IPS-20b (cell line): ENCODE results near the gene SRSF12.
"Not testable (repeated sequence)": the region's sequence is repeated elsewhere in the genome, so short reads cannot be mapped to it uniquely, and the experiment has no call there.

Source experiments
- H3K27ac ChIP-seq: one replicate; pipeline ENCODE4 v1.5.1; 2013; ENCODE audit warnings: low read length
- H3K27me3 ChIP-seq: 2 replicates; pipeline ENCODE4 v1.6.1; 2013; ENCODE audit warnings: mild to moderate bottlenecking, low read length, inconsistent platforms; ENCODE audit not compliant: insufficient read depth
- H3K36me3 ChIP-seq: 2 replicates; pipeline ENCODE4 v1.6.1; 2013; ENCODE audit warnings: low read depth, mild to moderate bottlenecking, inconsistent platforms, low read length, moderate library complexity; ENCODE audit not compliant: insufficient read depth
- H3K4me1 ChIP-seq: 2 replicates; pipeline ENCODE4 v1.6.1; 2013; ENCODE audit warnings: mild to moderate bottlenecking, control low read depth, inconsistent platforms, low read length, moderate library complexity; ENCODE audit not compliant: insufficient read depth
- H3K4me3 ChIP-seq: 2 replicates; pipeline ENCODE4 v1.5.1; 2013; ENCODE audit warnings: mild to moderate bottlenecking, low read length, inconsistent platforms
- H3K9ac ChIP-seq: 2 replicates; pipeline ENCODE4 v1.6.1; 2013; ENCODE audit warnings: low read depth, mild to moderate bottlenecking, inconsistent platforms, low read length, moderate library complexity
- H3K9me3 ChIP-seq: 2 replicates; pipeline ENCODE4 v1.6.1; 2013; ENCODE audit warnings: mild to moderate bottlenecking, low read depth, low read length, inconsistent platforms; ENCODE audit not compliant: insufficient read depth

The SRSF12 gene

DNA sequence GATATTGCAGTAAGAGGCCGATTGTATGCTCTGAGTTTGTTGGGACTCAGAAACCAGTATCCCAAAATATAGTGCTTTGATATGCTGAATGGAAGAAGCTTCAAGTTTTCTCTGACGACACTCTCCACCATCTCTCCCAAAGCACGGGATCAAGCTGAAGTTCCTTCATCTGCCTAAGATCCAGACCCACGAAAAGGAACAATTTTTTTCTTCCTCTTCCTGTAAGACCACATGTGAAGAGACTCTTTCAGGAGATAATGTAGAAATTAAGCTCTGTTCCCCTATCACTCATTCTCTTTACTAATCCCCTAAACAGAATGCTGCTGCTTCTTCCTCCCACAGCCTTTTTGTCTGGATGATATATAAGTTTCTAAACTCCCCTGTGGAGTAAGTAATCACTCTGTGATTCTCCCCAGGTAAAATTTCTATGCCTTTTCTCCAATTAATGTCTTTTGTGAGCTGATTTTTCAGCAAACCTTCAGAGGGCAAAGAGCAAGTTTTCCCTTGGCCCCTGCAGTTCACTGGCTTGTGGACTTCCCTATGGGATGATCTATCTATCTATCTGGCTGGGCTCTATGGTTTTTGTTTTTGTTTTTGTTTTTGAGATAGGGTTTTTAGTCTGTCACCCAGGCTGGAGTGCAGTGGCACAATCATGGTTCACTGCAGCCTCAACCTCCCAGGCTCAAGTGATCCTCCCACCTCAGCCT is 50.8 kb downstream of the SRSF12 start:
- Histone ChIP-seq H3K27me3 (no peaks in the 10 kb centered on the region), H3K27ac (no peak overlapping the region), H3K4me1 (no peaks in the 10 kb centered on the region), H3K4me3 (no peak overlapping the region), H3K36me3 (no peaks in the 10 kb centered on the region), H3K9ac (no peak overlapping the region), H3K9me3 (no peaks in the 10 kb centered on the region)

DNA sequence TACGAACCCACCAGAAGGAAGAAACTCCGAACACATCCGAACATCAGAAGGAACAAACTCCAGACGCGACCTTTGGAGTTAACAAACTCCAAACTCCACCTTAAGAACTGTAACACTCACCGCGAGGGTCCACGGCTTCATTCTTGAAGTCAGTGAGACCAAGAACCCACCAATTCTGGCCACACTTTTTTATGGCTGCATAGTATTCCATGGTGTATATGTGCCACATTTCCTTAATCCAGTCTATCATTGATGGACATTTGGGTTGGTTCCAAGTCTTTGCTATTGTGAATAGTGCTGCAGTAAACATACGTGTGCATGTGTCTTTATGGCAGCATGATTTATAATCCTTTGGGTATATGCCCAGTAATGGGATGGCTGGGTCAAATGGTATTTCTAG is 51.8 kb downstream of the SRSF12 start:
- H3K4me3 ChIP-seq, H3K27me3 ChIP-seq, H3K9me3 ChIP-seq, H3K9ac ChIP-seq, H3K27ac ChIP-seq, H3K36me3 ChIP-seq, H3K4me1 ChIP-seq: not testable (repeated sequence)

DNA sequence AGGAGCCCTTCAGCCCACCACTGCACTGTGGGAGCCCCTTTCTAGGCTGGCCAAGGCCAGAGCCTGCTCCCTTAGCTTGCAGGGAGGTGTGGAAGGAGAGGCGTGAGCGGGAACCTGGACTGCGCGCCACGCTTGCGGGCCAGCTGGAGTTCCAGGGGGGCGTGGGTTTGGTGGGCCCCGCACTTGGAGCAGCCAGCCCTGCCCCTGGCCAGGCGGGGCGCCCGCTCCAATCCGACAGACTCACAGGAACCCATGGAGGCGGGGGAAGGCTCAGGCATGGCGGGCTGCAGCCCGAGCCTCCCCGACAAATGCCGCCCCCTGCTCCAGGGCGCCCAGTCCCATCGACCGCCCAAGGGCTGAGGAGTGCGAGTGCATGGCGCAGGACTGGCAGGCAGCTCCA is 52.9 kb downstream of the SRSF12 start:
- H3K4me1 ChIP-seq, H3K9me3 ChIP-seq, H3K27ac ChIP-seq, H3K4me3 ChIP-seq, H3K27me3 ChIP-seq, H3K9ac ChIP-seq, H3K36me3 ChIP-seq: not testable (repeated sequence)

DNA sequence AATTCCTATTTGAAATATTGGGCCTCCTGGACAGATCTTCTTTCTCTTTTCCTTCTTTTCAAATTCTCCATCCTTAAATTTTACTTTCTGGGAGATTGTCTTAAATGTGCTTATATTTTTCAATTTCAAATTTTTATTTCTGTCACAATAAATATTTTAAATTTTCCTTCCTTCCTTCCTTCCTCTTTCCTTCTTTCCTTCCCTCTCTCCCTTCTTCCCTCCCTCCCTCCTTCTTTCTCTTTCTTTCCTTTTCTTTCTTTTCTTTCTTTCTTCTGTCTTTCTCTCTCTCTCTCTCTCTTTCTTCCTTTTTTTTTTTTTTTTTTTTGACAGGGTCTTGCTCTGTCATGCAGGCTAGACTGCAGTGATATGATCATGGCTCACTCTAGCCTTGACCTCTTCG is 54.0 kb downstream of the SRSF12 start:
- H3K27ac ChIP-seq = no peak overlapping the region
- no peak overlapping the region for H3K4me3 ChIP-seq
- H3K27me3 ChIP-seq = no peaks in the 10 kb centered on the region
- no peaks in the 10 kb centered on the region for H3K4me1 ChIP-seq
- no peaks in the 10 kb centered on the region for H3K9me3 ChIP-seq
- H3K36me3 ChIP-seq = no peaks in the 10 kb centered on the region
- no peak overlapping the region for H3K9ac ChIP-seq

DNA sequence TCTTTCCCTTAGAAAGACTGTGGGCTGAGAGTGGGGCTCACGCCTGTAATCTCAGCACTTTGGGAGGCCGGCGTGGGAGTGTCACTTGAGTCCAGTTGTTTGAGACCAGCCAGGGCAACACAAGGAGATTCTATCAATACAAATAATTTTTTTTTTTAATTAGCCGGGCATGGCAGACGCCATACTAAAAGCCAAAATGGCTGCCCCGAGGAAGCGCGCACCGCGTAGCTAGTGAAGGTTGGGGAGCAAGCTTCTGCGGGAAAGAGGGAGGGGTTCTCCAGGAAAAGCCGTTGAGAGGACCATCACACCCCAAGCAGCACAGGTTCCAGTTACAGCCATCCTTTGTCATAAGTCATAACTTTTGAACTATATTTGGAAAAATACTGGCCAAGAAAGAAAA is 58.6 kb downstream of the SRSF12 start:
- H3K9ac ChIP-seq = no peak overlapping the region
- no peaks in the 10 kb centered on the region for H3K27me3 ChIP-seq
- no peak overlapping the region for H3K4me3 ChIP-seq
- no peaks in the 10 kb centered on the region for H3K36me3 ChIP-seq
- no peaks in the 10 kb centered on the region for H3K4me1 ChIP-seq
- H3K27ac ChIP-seq = no peak overlapping the region
- no peaks in the 10 kb centered on the region for H3K9me3 ChIP-seq

DNA sequence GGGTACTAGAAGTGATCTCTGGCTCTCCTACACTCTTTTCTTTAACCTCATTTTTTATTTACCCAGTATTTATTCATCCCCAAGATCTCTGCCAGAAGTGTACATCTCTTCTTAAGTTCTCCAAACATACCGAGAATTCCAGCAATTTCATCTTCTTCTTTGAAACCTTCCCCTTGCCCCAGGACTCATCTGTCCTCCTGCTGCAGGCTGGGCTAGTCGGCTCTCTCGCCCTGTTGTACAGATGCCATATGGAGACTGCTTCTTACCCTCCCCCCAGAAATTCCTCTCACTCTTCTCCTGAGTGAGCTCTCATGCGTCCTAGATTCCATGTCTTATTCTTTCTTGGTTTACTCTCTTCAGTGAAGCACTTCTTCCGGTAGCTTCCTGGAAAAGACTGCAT is 59.2 kb downstream of the SRSF12 start:
- Histone ChIP-seq H3K4me1 (no peaks in the 10 kb centered on the region), H3K27ac (no peak overlapping the region), H3K4me3 (no peak overlapping the region), H3K27me3 (no peaks in the 10 kb centered on the region), H3K36me3 (no peaks in the 10 kb centered on the region), H3K9ac (no peak overlapping the region), H3K9me3 (no peaks in the 10 kb centered on the region)

DNA sequence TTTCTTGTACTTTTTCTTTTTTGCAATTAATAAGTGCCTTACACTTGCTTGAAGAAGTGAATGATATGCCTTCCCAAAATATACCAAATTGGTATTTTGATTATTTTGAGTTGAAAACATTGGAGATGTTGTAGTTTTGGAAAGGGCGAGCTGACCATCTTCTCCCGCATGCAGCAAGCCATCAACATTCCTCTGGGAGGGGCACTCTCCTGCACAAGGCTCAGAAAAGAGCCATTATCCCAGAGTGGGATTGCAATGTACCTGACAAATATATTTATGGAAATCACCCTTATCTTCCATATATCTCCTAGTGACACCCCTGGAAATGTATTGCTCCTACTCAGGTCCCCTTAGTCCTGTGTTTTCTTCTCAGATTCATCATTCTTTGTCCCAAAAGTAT is 60.1 kb downstream of the SRSF12 start:
- no peak overlapping the region for H3K4me3 ChIP-seq
- no peak overlapping the region for H3K27ac ChIP-seq
- H3K9ac ChIP-seq = no peak overlapping the region
- no peaks in the 10 kb centered on the region for H3K27me3 ChIP-seq
- H3K9me3 ChIP-seq = no peaks in the 10 kb centered on the region
- H3K36me3 ChIP-seq = no peaks in the 10 kb centered on the region
- no peaks in the 10 kb centered on the region for H3K4me1 ChIP-seq

DNA sequence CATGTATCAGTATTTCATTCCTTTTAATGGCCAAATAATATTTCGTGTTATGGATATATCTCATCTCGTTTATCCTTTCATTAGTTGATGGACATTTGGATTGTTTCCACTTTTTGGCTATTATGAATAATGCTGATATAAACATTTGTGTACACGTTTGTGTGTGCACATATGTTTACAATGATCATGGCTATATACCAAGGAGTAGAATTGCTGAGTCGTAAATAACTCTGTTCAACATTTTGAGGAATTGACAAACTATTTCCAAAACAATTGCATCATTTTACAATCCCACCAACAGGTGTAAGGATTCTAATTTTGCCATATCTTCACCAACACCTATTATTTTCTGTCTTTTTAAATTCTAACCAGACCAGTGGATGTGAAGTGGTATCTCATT is 63.7 kb downstream of the SRSF12 start:
- no peaks in the 10 kb centered on the region for H3K9me3 ChIP-seq
- peaks cover 5% of the 10 kb centered on the region; the same call in 1 of the 2 replicates for H3K27me3 ChIP-seq
- no peak overlapping the region for H3K9ac ChIP-seq
- no peaks in the 10 kb centered on the region for H3K4me1 ChIP-seq
- no peak overlapping the region for H3K4me3 ChIP-seq
- no peaks in the 10 kb centered on the region for H3K36me3 ChIP-seq
- H3K27ac ChIP-seq = no peak overlapping the region

DNA sequence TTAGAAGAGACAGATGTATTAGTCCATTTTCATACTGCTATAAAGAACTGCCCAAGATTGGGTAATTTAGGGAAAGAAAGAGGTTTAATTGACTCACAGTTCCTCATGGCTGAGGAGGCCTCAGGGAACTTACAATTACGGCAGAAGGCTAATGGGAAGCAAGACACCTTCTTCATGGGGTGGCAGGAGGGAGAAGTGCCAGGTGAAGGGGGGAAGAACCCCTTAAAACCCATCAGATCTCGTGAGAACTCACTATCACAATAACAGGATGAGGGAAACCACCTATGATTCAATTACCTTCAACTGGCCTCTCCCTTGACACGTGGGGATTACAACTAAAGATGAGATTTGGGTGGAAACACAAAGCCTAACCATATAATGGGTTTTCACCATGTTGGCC is 66.2 kb downstream of the SRSF12 start:
- Histone ChIP-seq H3K27ac (no peak overlapping the region), H3K4me3 (no peak overlapping the region), H3K27me3 (peaks cover 16% of the 10 kb centered on the region; the same call in 1 of the 2 replicates), H3K9me3 (no peaks in the 10 kb centered on the region), H3K4me1 (peaks cover 4% of the 10 kb centered on the region; the same call in 1 of the 2 replicates), H3K36me3 (no peaks in the 10 kb centered on the region), H3K9ac (no peak overlapping the region; the same call in 1 of the 2 replicates)

DNA sequence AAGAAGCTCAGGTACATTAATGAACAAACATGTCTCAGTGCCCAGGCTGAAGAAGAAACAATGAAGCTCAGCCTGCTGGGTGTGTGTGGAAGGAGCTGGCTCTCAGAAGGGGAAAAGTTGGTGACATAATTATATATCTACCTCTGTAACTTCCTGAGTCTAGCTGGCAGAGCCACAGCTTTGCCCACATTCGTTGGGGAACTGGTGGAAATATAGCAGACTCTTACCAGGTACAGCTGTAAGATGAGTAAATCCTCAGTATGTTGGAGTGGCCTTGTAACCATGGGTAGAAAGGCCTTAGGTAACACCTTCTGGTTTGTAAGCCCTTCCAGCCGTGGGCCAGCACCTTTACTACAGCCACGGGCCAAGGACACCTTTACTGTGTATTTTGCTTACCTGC is 67.2 kb downstream of the SRSF12 start:
- peaks cover 16% of the 10 kb centered on the region; the same call in 1 of the 2 replicates for H3K27me3 ChIP-seq
- H3K4me3 ChIP-seq = no peak overlapping the region
- H3K9me3 ChIP-seq = no peaks in the 10 kb centered on the region
- no peaks in the 10 kb centered on the region for H3K36me3 ChIP-seq
- no peak overlapping the region for H3K9ac ChIP-seq
- H3K4me1 ChIP-seq = peaks cover 4% of the 10 kb centered on the region; the same call in 1 of the 2 replicates
- no peak overlapping the region for H3K27ac ChIP-seq

DNA sequence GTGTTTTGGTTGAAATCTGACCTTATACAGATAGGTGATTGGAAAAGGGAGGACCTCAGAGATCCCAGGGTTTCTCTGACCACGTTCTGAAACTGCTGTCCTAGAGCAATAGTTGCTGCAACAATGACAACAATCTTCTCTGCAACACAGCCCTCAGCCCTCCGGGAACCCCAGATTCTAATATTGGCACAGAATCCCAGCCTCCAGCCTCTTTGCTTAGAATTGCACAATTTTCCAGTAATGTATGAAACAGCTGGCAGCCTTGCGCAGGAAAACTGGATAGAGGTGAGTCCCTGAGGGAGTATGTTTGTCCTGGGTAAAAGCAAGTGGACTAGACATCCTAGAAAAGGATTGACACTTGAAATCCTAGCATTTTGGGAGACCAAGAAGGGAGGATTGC is 67.7 kb downstream of the SRSF12 start:
- Histone ChIP-seq H3K9me3 (no peaks in the 10 kb centered on the region), H3K9ac (no peak overlapping the region), H3K4me1 (peaks cover 4% of the 10 kb centered on the region; the same call in 1 of the 2 replicates), H3K36me3 (no peaks in the 10 kb centered on the region), H3K4me3 (no peak overlapping the region), H3K27me3 (peaks cover 16% of the 10 kb centered on the region; the same call in 1 of the 2 replicates), H3K27ac (no peak overlapping the region)

DNA sequence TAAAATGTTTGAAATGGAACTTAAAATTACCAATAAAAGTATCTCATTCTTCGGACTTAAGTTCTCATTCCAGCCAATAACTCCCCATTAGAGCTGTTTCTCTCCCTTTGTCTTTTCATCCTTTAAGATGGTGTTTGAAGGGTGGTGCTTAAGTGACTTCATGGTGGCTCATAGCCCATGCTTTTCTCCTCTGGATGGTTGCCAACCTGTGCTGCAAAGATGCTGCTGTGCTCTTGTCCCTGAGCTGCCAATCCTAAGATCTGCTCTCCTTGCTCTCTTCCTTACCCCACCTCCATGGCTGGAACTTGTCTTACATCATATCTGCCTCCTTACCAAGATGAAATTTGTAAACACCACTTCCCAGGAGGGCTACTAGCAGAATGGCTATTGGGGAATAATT is 68.9 kb downstream of the SRSF12 start:
- no peak overlapping the region for H3K27ac ChIP-seq
- H3K9me3 ChIP-seq = no peaks in the 10 kb centered on the region
- H3K27me3 ChIP-seq = peaks cover 16% of the 10 kb centered on the region; the same call in 1 of the 2 replicates
- H3K36me3 ChIP-seq = no peaks in the 10 kb centered on the region
- H3K4me1 ChIP-seq = peaks cover 4% of the 10 kb centered on the region; the same call in 1 of the 2 replicates
- no peak overlapping the region for H3K9ac ChIP-seq
- no peak overlapping the region for H3K4me3 ChIP-seq
